D721Med (cell line): ENCODE data around the gene DBX1.

Source experiments
- DNase-seq: peaks from one replicate; pipeline ENCODE4 v3.0.0; 2011; ENCODE audit warnings: low spot score; ENCODE audit not compliant: insufficient read length
- FAIRE-seq: peaks from 2 replicates; lab custom pipeline; 2011; peaks lifted over from hg19 to GRCh38; lab: Jason Lieb, UNC
- TF ChIP-seq, protein P1 (sequence below): IDR thresholded peaks from 2 replicates; pipeline ENCODE4 v1.5.1; 2012; ENCODE audit warnings: mild to moderate bottlenecking, control low read depth; ENCODE audit not compliant: insufficient read depth; ENCODE audit errors: missing control alignments

DBX1 gene

DNA sequence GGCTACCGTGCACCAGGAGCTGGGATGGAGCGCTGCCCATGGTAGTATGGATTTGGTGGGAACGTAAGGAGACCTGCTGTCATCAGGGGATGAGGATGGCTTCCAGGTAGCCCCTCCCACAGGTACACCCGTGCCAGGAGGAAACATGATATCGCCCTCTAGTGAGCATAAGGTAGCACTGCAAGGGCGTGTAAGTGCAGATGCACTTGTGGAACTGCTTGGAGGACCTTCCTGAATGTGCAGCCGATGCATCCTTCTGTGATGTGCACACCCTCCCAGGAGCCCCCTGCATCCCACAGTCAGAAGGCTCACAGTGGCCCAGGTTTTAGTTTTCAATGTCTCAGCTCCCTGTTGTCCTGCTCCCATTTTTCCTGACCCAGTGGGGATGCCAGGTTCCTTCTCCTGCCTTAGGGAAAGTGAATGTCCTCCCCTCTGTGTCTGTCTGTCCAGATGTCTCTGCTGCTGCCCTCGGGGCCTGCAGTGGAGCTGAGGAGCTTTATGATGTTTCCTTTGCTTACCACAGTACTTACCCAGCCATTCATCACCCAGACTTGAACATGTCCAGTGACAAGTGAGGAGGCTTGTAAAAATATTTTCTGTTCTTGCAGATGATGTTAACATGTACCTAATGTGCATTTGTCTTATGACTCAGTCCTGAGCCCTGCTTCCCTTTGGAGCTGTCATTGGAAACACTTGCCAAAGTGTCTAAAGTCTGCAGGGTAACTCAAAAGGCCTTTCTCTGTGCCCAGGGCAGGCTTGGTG, 49.2 kb downstream of the DBX1 start:
- TF ChIP-seq, protein P1, sequence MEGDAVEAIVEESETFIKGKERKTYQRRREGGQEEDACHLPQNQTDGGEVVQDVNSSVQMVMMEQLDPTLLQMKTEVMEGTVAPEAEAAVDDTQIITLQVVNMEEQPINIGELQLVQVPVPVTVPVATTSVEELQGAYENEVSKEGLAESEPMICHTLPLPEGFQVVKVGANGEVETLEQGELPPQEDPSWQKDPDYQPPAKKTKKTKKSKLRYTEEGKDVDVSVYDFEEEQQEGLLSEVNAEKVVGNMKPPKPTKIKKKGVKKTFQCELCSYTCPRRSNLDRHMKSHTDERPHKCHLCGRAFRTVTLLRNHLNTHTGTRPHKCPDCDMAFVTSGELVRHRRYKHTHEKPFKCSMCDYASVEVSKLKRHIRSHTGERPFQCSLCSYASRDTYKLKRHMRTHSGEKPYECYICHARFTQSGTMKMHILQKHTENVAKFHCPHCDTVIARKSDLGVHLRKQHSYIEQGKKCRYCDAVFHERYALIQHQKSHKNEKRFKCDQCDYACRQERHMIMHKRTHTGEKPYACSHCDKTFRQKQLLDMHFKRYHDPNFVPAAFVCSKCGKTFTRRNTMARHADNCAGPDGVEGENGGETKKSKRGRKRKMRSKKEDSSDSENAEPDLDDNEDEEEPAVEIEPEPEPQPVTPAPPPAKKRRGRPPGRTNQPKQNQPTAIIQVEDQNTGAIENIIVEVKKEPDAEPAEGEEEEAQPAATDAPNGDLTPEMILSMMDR, result peak; percentile 91
- no peak for FAIRE-seq
- DNase-seq, result peak; percentile 38

DNA sequence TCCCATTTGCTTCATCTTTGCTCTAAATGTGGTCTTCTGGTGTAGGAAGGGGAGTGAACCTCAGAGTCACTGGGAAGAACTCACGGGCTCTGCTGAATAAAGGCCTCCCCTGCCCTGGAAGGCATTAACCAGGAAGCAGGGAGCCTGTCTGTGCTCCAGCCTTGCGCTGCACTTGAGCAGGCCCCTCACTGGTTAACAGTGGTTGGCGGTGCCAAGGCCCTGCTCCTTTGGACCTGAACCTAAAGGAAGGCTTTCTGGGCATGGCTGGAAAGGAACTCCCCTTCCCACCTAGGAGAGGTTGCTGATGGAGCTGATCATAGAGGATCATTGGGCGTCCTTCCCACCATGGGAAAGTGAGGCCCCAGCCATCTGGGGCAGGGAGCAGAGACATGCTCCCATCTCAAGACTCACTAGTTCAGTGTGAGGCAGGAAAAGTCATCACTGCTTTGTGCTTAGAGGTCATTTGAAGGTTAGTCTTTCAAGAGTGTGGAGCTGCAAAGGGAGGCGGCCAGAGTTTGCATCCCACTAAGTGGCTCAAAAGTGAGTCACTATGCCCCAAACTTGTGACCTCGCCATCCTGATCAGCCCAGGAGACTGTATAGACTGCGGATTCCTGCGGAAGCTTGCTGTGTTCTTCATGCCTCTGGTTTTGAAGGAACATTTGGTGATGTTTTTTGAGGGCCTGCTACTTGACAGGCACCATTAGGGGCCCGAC, 50.4 kb downstream of the DBX1 start:
- DNase-seq (no peak), FAIRE-seq (no peak)
- TF ChIP-seq, protein P1, result no peak
